GM23338 (cell line): ENCODE results near the gene KRT17. TPM values are rescaled to one million over a fixed set of nuclear protein-coding genes. Genes with fewer than 3 reads are reported as not detected.

Source experiments
- ATAC-seq: fragments of 200-7000 bp; cut with Tn5 transposase; 3 replicates; pipeline ENCODE4 v1.9.1; 2020
- DNase-seq: peaks from one replicate; pipeline ENCODE4 v3.0.0-alpha.2; 2015; ENCODE audit warnings: low spot score
- H2AFZ ChIP-seq: fragments of 200-600 bp; sonication (generic); 2 replicates; pipeline ENCODE4 v1.8.0; 2016; ENCODE audit warnings: antibody characterized with exemption, mild to moderate bottlenecking, moderate library complexity
- H3F3A ChIP-seq: fragments of 200-600 bp; sonication (generic); replicated peaks from 2 replicates; pipeline ENCODE4 v1.8.0; 2017; ENCODE audit warnings: antibody characterized with exemption, mixed run types, low read depth
- H3K27ac ChIP-seq: fragments of 200-600 bp; sonication (generic); 2 replicates; pipeline ENCODE4 v1.6.1; 2016; ENCODE audit warnings: low read depth
- H3K27me3 ChIP-seq: fragments of 200-600 bp; sonication (generic); 2 replicates; pipeline ENCODE4 v1.8.0; 2016; ENCODE audit warnings: mild to moderate bottlenecking, mixed run types, moderate library complexity; ENCODE audit not compliant: insufficient read depth
- H3K36me3 ChIP-seq: fragments of 200-600 bp; sonication (generic); 2 replicates; pipeline ENCODE4 v1.8.0; 2016; ENCODE audit warnings: mild to moderate bottlenecking; ENCODE audit not compliant: insufficient read depth
- H3K4me1 ChIP-seq: fragments of 200-600 bp; sonication (generic); 2 replicates; pipeline ENCODE4 v1.8.0; 2016; ENCODE audit warnings: mild to moderate bottlenecking, moderate library complexity; ENCODE audit not compliant: insufficient read depth
- H3K4me2 ChIP-seq: fragments of 200-600 bp; sonication (generic); 2 replicates; pipeline ENCODE4 v1.7.1; 2017; ENCODE audit warnings: mixed run types
- H3K4me3 ChIP-seq: fragments of 200-600 bp; sonication (generic); 2 replicates; pipeline ENCODE4 v1.6.1; 2016; ENCODE audit warnings: mixed run types
- H3K79me2 ChIP-seq: fragments of 200-600 bp; sonication (generic); replicated peaks from 2 replicates; pipeline ENCODE4 v1.8.0; 2017; ENCODE audit warnings: mild to moderate bottlenecking; ENCODE audit not compliant: insufficient read depth
- H3K9me2 ChIP-seq: fragments of 200-600 bp; sonication (generic); 2 replicates; pipeline ENCODE4 v1.8.0; 2017; ENCODE audit not compliant: insufficient read depth
- H4K20me1 ChIP-seq: fragments of 200-600 bp; sonication (generic); replicated peaks from 2 replicates; pipeline ENCODE4 v1.8.0; 2017; ENCODE audit warnings: mild to moderate bottlenecking; ENCODE audit not compliant: insufficient read depth
- H3K27ac Mint-ChIP-seq: 2 replicates; pipeline ENCODE4 v1.8.0; 2020; ENCODE audit warnings: inconsistent platforms, mild to moderate bottlenecking, moderate library complexity, mixed read lengths
- H3K27me3 Mint-ChIP-seq: 3 replicates; pipeline ENCODE4 v1.8.0; 2022; ENCODE audit warnings: low read depth, mild to moderate bottlenecking, moderate library complexity, mixed read lengths, inconsistent platforms; ENCODE audit not compliant: insufficient read depth, poor library complexity
- H3K36me3 Mint-ChIP-seq: 3 replicates; pipeline ENCODE4 v1.8.0; 2021; ENCODE audit warnings: low read depth, mild to moderate bottlenecking, inconsistent platforms, moderate library complexity, mixed read lengths
- H3K4me1 Mint-ChIP-seq: 3 replicates; pipeline ENCODE4 v1.8.0; 2020; ENCODE audit warnings: mild to moderate bottlenecking, inconsistent platforms, mixed read lengths
- H3K4me3 Mint-ChIP-seq: 3 replicates; pipeline ENCODE4 v1.8.0; 2021; ENCODE audit warnings: moderate library complexity, mild to moderate bottlenecking, inconsistent platforms, mixed read lengths
- H3K9me3 Mint-ChIP-seq: 3 replicates; pipeline ENCODE4 v1.8.0; 2020; ENCODE audit warnings: moderate library complexity, mild to moderate bottlenecking, inconsistent platforms, mixed read lengths
- CTCF ChIP-seq, 2 experiments: fragments of 200-600 bp in 1 of 2; sonication (generic) in 1 of 2; conservative IDR thresholded peaks; 2 replicates each; pipeline versions ENCODE4 v1.5.1 to v1.6.1; 2016 to 2017; ENCODE audit warnings: antibody characterized with exemption in 2 of 2, low read depth in 2 of 2, mild to moderate bottlenecking in 2 of 2, moderate library complexity in 1 of 2
- JUNB ChIP-seq: IDR thresholded peaks from one replicate; pipeline ENCODE4 v1.6.1; 2016; ENCODE audit warnings: antibody characterized with exemption; ENCODE audit not compliant: unreplicated experiment
- NANOG ChIP-seq: IDR thresholded peaks from 2 replicates; pipeline ENCODE4 v1.6.1; 2016; ENCODE audit warnings: antibody characterized with exemption, borderline replicate concordance
- POLR2AphosphoS5 ChIP-seq: IDR thresholded peaks from 2 replicates; pipeline ENCODE4 v1.6.1; 2016; ENCODE audit warnings: antibody characterized with exemption, low read depth
- REST ChIP-seq: IDR thresholded peaks from one replicate; pipeline ENCODE4 v1.6.1; 2018; ENCODE audit warnings: antibody characterized with exemption; ENCODE audit not compliant: unreplicated experiment
- STAT1 ChIP-seq: IDR thresholded peaks from one replicate; pipeline ENCODE4 v1.6.1; 2016; ENCODE audit warnings: antibody characterized with exemption; ENCODE audit not compliant: unreplicated experiment
- ZNF114 ChIP-seq: fragments of 250-450 bp; sonication (Bioruptor Pico); IDR thresholded peaks from 2 replicates; pipeline ENCODE4 v1.5.0; 2020; ENCODE audit warnings: mild to moderate bottlenecking, moderate library complexity
- ZNF462 ChIP-seq: fragments of 250-450 bp; sonication (Bioruptor Pico); IDR thresholded peaks from 2 replicates; pipeline ENCODE4 v1.5.0; 2020; ENCODE audit warnings: mild to moderate bottlenecking, moderate library complexity
- polyA plus RNA-seq: library from polyadenylated mRNA; unstranded; fragments of >200 nt; fragmentation: Nextera tagmentation; extraction: Ambion mirVana; gene quantifications from 2 replicates; pipeline ENCODE4 v1.2.1, GENCODE V29; 2016
- total RNA-seq: library from RNA; depleted of rRNA; stranded (reverse); fragments of >200 nt; shearing (Covaris generic); gene quantifications from 2 replicates; pipeline ENCODE4 v1.2.3, GENCODE V29; 2014

The KRT17 gene
- total and polyA plus RNA-seq, 2 experiments from 2014 or later: 0.63 to 1.8 TPM

- DNase-seq: no peak
- Mint-ChIP-seq H3K4me1 (peaks cover 26% of the 10 kb centered on the region), H3K9me3 (no peaks in the 10 kb centered on the region; the same call in 2 of the 3 replicates), H3K27ac (no peak overlapping the region), H3K27me3 (peaks cover 26% of the 10 kb centered on the region), H3K4me3 (no peak overlapping the region), H3K36me3 (no peaks in the 10 kb centered on the region)
- Histone ChIP-seq H4K20me1 (no peaks in the 10 kb centered on the region), H3K79me2 (no peaks in the 10 kb centered on the region), H3K9me2 (no peaks in the 10 kb centered on the region), H2AFZ (no peak overlapping the region), H3K27ac (no peak overlapping the region), H3K36me3 (no peaks in the 10 kb centered on the region), H3K4me1 (peaks cover 13% of the 10 kb centered on the region; the same call in 1 of the 2 replicates), H3K4me2 (no peak overlapping the region), H3K4me3 (no peak overlapping the region), H3F3A (no peaks in the 10 kb centered on the region), H3K27me3 (no peaks in the 10 kb centered on the region)
- no peak for TF ChIP-seq JUNB
- no peak for TF ChIP-seq STAT1
- TF ChIP-seq NANOG: no peak
- no peak for ATAC-seq
Observed at GRCh38 chr17:41664172-41664457, 39.7 kb upstream of the KRT17 start.

- Histone ChIP-seq H4K20me1 (no peaks in the 10 kb centered on the region), H3K79me2 (no peaks in the 10 kb centered on the region)
- no peak for DNase-seq
Observed at GRCh38 chr17:41663451-41664171, 39.2 kb upstream of the KRT17 start.

More at GRCh38 chr17:41663451-41664171, 39.2 kb upstream of the KRT17 start:
- peaks cover 27% of the 10 kb centered on the region for H3K27me3 Mint-ChIP-seq
- H3K4me1 ChIP-seq: peaks cover 13% of the 10 kb centered on the region; the same call in 1 of the 2 replicates
- no peaks in the 10 kb centered on the region for H3F3A ChIP-seq
- no peaks in the 10 kb centered on the region for H3K9me2 ChIP-seq
- no peak overlapping the region for H3K27ac Mint-ChIP-seq
- H3K27ac ChIP-seq: no peak overlapping the region
- H2AFZ ChIP-seq: no peak overlapping the region
- no peak overlapping the region for H3K4me2 ChIP-seq
- H3K36me3 ChIP-seq: no peaks in the 10 kb centered on the region
- H3K36me3 Mint-ChIP-seq: no peaks in the 10 kb centered on the region
- no peaks in the 10 kb centered on the region; the same call in 2 of the 3 replicates for H3K9me3 Mint-ChIP-seq
- no peak overlapping the region for H3K4me3 Mint-ChIP-seq
- H3K4me1 Mint-ChIP-seq: peaks cover 28% of the 10 kb centered on the region
- TF ChIP-seq POLR2AphosphoS5: no peak
- no peak for TF ChIP-seq ZNF462
- TF ChIP-seq NANOG: no peak
- no peak for TF ChIP-seq REST
- no peak for TF ChIP-seq STAT1
- TF ChIP-seq CTCF (conservative IDR thresholded peaks at IDR 0.05; ENCODE audit: low read depth in 2 of 2): no peak
- no peak for TF ChIP-seq JUNB
- TF ChIP-seq ZNF114 (CRISPR knock-in tag): no peak
- no peaks in the 10 kb centered on the region for H3K27me3 ChIP-seq
- no peak overlapping the region for H3K4me3 ChIP-seq
- no peak for ATAC-seq
